Fibroblast of skin of back (primary cell): Measurements from ENCODE around the gene PVALEF.

Source experiments
- DNase-seq: peaks from one replicate; pipeline ENCODE4 v3.0.0-alpha.2; 2013

The PVALEF gene

DNA sequence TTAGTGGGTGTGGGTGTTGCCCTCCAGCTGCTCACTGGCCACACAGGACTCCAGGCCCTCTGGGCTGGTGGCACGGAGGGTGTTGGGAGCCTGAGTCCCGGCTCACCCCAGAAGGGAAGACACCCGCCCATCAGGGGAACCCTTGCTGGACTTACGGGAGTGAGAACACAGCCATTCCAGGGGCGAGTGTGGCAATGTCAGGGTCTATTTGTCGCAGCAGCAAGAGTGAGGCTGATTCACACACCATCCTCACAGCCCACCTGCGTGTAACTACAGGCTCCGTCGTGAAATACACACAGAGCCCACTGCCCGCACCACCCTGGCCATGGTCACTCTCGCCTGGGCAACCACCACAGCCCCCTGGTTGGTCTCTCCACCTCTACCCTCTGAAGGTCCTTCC is 18.5 kb downstream of the PVALEF start:
- DNase-seq, result no peak

DNA sequence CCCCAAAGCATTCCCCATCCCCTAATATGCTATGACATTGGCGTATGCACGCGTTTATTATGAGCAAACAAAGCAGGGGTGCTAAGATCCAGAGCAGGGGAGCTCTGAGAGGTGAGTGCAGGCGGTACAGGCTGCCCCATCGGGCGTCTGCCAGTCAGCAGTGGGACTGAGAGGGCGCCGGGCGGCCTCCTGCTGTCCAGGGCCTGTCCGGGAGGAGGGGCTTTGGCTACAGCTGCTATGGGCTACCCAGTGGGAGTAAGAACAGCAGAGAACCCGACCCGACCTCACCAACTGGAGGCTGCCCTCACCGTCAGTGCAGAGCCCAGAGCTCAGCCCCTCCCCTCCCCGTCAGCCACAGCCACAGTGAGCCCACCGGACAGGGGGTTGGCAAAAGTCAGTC is 19.2 kb downstream of the PVALEF start:
- no peak for DNase-seq

DNA sequence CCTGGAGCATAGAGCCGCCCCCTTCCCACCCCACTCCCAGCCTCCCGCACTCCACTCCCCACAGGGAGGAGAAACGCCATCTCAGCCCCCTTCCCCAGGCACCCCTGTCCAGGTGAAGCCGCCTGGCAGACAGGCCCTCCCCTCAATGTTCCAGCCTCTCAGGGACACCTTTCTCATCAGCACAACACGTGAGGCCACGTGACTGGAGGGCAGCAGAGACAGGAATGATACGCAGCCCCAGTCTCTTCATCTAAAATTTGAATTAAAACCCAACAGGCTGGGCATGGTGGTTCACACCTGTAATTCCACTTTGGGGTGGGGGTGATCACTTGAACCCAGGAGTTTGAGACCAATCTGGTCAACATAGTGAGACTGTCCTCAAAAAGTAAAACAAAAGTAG is 20.9 kb downstream of the PVALEF start:
- no peak for DNase-seq

DNA sequence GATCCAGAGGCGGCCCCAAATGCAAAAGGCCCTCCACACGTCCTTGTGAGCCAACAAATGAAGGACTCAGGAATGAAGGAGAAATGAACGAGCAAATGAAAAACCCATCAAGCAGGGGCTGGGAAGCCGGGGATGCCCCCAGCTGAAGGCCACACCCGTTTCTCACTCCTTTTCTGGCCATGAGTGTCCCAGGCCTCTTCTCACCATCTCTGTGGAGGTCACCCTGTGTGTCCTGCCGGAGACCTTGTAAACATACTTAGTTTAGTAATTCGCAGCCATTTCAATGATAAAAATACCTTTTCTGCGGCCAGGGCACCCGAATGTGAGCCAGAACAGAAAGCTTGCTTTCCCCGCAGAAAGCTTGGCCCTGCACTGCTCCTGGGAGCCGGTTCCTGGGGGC is 21.8 kb downstream of the PVALEF start:
- DNase-seq, result no peak

DNA sequence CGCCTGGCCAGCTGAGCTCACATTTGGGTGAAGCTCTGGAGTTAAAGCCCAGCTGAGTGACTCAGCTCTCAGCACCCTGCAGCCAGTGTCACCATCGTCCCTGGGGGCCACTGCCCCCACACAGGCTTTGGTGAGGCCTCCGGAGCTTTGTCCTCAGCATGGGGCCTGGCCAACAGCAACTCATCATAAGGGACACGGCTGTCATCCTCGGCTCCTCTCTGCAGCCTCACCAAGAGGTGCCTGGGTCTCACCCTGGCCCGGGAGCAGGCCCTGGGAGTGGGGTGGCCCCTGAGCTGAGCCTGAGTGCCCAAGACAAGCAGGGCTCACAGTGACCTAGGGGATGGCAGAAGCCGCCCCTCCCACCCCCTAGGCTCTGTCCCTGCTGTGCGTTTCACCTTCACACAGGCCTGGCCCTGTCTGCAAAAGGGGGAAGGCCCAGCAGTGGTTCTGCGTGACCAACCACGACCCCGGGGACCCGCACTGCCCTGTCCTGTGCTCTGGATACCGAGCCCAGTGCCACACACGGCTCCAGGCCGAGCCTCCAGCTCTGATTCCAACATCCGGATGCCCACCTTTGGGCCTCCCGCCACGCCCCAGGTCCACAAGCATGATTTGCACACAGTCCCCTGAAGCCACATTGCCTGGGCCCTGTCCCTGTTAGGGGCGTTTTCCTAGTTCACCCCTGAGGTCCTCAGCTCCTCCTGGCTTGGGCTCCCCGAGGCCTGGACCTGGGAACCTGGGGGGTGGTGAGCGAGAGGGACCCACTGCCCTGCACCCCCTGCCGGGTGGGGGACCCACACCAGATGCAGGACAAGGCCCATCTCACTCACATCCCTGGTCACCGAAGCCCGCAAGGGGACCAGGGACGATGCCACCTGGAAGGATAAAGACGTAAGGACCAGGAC is 22.5 kb downstream of the PVALEF start:
- DNase-seq, result no peak

DNA sequence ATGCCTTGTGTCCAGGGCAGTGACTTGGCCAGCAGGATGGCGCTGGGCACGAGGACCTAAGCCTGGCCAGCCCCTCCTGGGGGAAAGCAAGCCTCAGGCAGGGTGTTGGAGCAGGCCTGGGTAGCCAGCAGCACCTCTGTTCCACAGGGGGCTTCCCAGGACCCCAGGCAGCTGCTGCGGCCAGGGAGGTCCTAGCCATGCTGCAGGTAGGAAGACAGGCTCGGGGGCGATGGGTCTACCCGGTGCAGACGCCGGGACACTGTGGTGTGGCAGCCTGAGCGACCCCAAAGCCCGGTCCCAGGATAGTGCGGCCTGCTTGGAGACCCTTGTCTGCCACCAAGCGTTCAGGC is 23.2 kb downstream of the PVALEF start:
- no peak for DNase-seq

DNA sequence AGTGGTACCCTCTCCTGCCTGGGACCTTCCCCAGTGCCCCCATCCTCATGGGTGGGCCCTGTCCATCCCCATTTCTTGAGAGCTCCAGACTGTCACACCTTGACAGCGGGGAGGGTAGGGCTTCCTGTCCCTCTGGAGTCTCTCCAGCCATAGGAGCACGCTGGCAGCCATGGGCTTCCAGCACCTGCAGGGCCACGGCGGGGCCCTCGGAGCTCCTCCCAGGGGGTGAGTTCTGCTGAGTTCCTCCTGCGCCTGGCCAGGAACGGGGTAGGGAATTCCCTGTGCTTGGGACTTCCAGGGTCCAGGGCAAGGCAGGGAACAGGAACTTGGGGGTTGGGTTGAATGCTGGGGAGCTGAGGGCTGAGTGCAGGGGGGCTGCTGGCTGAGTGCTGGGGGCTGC is 23.7 kb downstream of the PVALEF start:
- no peak for DNase-seq

DNA sequence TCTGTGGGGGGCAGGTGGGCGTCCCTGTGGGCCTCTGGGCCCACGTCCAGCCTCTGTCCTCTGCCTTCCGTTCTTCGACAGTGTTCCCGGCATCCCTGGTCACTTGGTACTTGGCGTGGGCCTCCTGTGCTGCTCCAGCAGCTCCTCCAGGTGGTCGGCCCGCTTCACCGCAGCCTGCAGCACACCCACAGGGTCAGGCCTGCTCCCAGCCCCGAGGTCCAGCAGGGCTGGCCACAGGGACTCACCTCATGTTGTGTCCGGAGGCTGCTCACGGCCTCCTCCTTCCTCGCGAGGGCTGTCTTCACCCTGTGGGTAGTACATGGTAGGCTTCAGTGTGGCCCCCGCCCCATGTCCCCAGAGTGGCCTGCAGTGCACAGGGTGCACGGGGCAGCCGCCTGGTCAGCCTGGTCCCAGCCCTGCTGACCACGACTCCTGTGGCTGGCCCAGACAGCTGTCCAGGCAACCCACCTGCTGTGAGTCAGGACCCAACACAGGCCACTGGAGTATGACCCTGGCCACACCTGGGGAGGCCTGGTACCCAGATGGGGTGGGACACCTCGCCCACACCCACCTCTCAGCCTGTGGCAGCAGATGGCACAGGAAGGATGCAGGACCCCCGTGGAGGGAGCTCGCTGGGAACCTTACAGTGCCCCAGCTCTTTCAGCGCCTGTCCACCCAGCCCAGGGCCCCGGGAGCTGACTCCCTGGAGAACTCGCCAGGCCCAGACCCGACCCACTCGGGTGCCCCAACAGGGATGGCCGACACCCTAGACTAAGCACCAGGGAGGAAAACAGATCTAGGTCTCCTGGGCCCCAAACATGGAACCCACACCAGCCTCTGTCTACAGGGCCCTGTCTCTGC is 24.6 kb downstream of the PVALEF start:
- no peak for DNase-seq

DNA sequence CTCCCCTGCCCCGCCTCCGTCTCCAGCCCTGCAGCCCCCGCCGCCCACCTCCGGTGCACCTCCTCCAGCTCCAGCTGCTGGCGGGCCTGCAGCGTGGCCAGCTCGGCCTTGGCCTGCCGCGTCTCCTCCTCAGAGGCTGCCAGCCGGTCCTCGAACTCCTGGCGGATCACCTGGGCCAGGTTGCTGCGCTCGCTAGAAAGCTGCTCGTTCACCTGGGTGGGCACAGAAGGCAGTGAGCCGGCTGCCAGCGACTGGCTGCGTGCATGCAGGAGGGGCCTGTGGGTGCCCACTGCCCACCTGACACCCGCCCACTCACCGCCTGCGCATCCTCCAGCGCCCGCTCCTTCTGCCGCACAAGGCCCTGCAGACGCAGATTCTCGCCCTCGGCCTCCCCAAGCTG is 25.3 kb downstream of the PVALEF start:
- DNase-seq, result no peak

DNA sequence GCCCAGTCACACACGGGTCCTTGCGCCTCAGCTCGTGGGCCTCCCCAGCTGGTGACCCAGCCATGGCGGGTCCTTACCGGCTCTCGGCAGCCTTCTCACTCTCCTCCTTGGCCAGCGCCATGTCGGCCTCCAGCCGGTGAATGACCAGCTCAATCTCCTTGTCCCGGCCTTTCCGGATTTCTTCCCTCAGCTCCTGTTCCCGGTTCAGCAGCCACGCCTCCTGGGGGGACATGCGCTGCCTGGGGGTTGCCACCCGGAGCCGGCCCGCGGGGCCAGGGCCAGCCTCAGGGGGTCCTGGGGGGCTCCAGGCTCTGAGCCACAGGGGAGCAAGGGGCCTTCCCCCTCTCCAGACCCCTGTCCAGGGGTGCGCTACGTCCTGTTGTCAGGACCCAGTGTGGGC is 25.8 kb downstream of the PVALEF start:
- no peak for DNase-seq

DNA sequence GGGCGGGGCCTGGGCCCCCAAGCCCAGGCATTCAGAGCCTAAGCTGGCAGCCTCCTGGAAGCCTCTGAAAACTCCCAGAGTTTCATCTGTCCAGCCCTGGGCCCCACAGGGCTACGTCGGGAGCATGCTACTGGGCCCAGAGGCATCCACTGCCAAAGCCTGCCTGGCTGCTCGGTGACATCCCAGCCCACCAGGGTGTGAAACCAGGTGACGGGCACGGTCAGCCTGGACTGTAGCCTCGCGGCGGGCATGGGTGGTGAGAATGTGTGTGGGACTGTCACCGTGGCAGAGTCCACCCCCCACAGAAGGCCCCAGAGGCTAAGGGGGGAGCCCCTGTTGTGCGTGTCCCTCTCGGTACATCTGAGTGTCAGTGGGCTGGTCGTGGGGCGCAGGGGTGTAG is 26.3 kb downstream of the PVALEF start:
- no peak for DNase-seq

DNA sequence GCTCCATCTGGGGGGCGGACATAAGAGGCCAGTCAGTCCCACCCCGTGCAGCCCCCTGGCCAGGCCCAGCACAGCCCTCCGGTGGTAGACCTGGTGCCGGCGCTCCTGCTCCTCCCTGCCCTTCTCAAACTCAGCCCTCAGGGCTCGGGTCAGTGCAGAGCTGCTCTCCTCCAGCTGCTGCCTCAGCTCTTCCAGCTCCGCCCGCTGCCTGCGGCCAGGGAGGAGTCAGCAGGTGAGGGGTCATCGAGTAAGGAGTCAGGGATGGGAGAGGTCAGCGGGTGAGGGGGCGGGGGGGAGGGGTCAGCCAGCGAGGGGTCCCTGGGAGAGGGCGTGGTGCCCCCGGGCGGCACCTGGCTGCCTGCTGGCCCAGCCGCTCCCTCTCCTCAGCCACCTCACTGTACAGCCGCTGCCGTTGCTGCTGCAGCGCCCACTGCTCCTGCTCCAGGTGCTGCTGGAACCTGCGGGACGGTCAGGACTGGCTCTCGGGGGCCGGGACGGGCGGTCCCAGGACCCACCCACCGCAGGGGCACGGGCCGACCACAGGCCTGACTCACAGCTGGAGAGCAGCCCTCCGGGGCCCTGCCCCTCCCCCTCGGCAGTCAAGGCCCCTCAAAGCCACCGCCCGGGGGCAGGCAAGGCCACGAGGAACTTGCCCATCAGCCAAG is 27.2 kb downstream of the PVALEF start:
- no peak for DNase-seq

DNA sequence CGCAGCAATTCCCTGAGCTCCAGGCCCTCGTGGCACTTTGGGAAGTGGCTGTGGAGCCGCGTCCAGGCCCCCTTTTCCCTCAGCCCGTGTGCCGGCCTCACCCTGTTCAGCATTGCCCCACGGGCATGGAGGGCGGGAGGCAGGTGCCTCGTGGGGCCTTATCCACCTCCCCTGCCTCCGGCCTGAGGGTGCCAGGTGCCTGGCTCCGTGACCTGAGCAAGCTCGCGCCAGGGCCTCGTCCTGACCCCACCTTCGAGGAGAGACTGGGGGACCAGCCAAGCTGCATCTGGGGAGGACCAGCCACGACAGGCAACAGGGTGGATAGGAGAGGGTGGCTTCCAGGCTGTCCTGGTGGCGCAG is 27.7 kb downstream of the PVALEF start:
- no peak for DNase-seq

DNA sequence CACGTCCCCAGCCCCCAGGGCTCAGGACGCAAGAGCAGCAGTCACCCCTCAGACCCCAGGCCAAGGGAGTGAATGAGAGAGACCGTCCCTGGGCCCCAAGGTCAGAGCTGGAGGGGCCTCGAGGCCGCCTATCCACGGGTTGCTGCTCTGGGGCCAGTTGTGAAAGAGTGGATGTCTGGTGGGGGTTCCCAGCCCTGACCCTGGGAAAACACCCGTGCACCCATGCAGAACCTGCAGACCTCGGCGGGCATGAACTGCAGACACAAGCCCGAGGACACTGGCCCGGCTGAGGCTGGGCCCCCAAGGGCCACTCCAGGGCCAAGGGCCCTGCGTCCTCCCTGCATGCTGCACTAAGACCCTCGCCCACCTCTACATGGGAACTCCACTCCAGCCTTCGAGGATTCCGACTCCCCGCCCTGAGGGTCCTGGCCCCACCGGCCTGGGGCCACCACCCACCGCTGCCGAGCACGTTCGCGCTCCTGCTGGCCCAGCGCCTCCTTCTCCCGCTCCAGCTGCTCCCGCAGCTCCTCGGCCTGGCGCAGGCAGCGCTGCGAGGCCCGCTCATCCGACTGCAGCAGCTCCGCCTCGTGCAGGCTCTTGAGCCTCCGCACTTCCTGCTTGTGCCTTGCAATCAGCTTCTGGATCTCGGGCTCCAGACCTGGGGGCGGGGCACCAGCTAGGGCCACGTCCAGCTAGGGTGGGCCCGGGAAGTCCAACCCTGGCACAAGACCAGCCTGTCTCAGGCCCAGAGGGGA is 28.3 kb downstream of the PVALEF start:
- DNase-seq, result no peak

DNA sequence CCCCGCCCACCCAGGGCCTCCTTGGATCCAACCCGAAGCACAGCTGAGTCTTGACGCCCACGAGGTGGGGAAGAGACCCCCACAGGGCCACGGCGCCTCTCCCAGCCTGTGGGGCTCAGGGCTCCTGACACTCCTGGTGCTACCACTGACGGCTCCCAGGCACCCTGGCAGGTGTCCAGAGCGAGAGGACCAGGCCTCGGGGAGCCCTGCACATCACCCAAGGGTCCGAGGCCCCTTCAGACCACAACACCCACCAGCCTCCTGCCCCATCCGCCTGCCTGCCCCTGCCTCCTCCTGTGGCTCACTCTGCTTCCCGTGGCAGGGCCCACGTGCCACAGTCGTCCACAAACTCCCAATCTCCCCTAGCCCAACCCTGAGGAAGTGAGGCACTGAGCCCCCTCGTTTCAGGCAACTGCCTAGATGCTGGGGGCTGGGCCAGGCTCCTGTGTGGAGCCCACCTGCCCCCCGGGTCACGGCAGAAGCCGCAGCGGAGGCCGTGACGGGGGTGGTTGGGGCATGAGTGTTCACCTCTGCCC is 29.0 kb downstream of the PVALEF start:
- no peak for DNase-seq

DNA sequence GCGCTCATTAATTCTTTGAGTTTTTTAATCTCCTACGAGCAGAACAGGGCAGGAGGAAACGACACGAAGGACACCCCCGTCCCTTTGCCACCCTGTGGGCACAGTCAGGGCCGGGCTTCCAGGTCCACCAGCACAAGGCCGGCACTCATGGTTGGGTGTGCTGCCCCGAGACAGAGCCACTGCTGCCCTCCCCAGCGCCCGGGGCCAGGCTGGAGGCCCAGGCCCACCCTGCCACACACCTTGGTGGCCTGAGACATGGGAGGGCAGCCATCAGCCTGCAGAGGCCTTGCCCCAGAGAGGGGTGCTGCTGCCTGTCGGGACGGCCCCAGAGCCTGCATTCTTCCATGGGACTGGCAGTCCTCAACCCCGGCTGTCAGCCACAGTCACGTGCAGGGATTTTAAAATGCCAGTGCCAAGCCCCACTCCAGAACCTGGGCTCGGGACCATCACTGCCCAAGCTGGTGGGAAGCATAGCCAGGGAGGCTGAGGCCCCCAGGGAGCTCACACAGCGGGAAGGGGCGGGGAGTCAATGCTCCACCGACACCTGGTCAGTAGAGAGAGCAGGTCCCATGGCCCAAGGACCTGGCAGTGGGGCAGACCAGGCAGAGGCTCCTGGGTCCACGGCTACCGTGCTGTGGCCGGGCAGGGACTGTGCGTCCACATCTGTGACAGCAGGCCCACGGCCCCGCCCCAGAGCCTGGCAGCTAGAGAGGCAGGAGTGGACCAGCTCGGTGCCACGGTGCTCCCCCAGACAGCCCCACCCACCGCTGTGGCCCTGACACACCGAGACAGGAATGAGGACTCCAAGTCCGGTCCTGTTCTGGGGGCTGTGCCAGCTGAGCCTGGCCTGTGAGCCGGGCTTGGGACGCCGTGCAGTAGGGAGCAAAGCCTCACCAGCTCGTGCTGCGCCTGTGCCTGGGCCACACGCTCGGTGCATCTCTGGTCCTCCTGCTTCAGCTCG is 29.9 kb downstream of the PVALEF start:
- DNase-seq, result no peak

DNA sequence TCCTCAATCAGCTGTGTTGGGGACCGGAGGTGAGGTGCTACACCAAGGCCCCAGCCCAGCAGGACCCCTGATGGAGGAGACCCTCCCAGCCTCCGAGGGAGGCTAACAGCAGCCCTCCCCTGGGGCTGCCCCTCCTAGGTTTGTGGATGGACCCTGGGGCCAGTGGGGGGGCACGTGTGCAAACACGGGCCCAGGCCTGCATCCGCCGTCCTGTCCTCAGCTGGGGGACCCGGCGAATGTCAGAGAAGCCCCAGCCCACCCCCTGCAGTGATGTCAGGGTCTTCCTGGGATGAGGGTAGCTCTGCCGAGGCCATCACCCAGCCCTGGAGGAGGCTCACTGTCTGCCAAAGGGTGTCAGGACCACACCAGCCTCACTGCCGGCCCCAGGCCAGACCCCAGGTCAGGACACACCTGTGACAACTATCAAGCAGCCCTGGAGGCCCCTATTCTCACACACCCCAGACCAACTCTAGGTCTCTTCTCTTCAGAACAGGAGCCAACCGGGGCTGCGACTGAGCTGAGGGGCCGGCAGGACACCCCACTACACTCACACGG is 30.7 kb downstream of the PVALEF start:
- DNase-seq, result no peak

DNA sequence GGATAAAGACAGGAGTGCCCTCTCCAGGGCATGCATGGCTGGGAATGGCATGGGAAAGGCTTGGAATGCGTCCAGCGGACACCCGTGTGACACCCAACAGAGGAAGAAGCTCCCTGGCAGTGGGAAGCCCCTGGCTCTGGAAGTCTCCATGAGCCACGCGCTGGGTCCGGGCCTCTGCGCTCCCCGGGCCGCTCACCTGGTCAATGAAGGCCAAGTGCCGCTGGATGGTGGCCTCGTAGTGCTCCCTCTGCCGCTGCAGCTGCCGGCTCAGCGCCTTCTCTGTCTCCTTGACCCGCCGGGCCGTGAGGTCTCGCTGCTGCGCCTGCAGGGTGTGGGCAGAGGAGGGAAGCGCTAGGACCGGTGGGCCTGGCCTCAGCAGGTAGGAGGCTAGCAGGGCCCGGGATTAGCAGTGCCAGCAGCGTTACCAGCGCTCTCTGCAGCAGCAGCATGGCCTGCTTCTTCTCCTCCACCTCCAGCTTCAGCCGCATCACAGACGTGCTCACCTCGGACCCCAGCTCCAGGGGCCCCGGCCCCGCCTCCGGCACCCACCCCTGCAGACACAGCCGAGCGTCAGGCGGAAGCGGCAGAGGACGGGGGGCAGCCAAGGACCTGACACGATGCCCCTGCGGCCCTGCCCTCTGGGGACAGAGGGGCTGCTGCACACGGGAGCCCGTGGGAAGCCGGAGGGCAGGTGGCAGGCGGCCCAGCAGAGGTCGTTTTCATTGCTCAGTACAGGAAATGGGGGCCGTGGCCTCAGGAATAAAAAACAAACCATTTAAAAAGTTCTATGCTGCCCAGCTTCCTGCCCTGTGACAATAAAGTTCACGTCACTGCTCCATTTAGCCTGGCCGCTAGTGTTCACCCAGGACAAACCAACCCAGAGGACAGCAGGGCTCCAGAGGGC is 31.4 kb downstream of the PVALEF start:
- DNase-seq, result no peak

DNA sequence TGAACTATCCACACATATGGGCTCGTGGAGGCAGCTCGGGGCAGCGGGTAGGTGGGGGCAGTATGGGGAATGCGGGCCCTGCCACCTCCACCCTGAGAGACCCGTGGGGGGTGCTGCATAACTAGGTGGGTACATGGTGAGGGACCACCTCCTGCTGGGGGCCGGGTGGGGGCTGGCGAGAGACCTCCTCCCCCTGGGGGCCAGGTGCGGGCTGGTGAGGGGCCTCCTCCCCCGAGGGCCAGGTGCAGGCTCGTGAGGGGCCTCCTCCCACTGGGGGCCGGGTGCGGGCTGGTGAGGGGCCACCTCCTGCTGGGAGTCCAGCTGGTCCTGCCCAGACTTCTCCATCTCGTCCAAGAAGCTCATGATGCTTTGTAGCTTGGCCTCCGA is 32.1 kb downstream of the PVALEF start:
- DNase-seq, result no peak
